K562 (cell line): ENCODE measurements around the gene USH2A. TPM values are rescaled to one million over a fixed set of nuclear protein-coding genes. Genes with fewer than 3 reads are reported as not detected.

Source experiments
- ATAC-seq: fragments of 200-7000 bp; cut with Tn5 transposase; 3 replicates; pipeline ENCODE4 v1.9.1; 2020; ENCODE audit warnings: moderate library complexity
- BruUV-seq: library from RNA; stranded (reverse); fragments of 400-500 nt; replicated peaks from 2 replicates; lab custom pipeline; 2021; lab: Mats Ljungman, UMichigan
- CTCF ChIA-PET: fragments of 300-600 bp; formaldehyde crosslinking; extraction: SDS; loops from one replicate; lab custom pipeline; 2021; ENCODE audit warnings: low intra/inter-chr PET ratio; lab: Yijun Ruan, JAX
- POLR2A ChIA-PET: fragments of 300-600, 350-650 bp; sonication (Branson Sonifier 250); formaldehyde crosslinking; extraction: SDS; loops from one replicate; lab custom pipeline; 2021; ENCODE audit warnings: antibody characterized with exemption, inconsistent platforms; lab: Yijun Ruan, JAX
- DNase-seq, 4 experiments: peaks; one replicate each; pipeline versions ENCODE4 v3.0.0 to v3.0.0-alpha.2; 2011 to 2018; ENCODE audit warnings: low spot score in 3 of 4, mixed read lengths in 3 of 4; ENCODE audit errors: extremely low read depth in 1 of 4
- FAIRE-seq: peaks from 2 replicates; lab custom pipeline; 2011; peaks lifted over from hg19 to GRCh38; lab: Jason Lieb, UNC
- H2AFZ ChIP-seq: 2 replicates; pipeline ENCODE4 v1.6.0; 2011; ENCODE audit warnings: low read depth, low read length, control low read depth, inconsistent platforms
- H3K27ac ChIP-seq: fragments of 200-600 bp; 3 replicates; pipeline ENCODE4 v1.8.0; 2011; ENCODE audit warnings: low read depth, mild to moderate bottlenecking, control low read depth, inconsistent platforms, low read length, moderate library complexity, mixed read lengths; ENCODE audit errors: extremely low read depth
- H3K27me3 ChIP-seq, 2 experiments: fragments of 300-600 bp in 1 of 2; 2 replicates in 1 of 2; 3 replicates in 1 of 2; pipeline versions ENCODE4 v1.6.0 to v1.8.0; 2011; ENCODE audit warnings: inconsistent platforms in 2 of 2, low read length in 2 of 2, mild to moderate bottlenecking in 1 of 2, mixed read lengths in 1 of 2, moderate library complexity in 1 of 2; ENCODE audit not compliant: control insufficient read depth in 2 of 2, insufficient read depth in 2 of 2
- H3K36me3 ChIP-seq: fragments of 300-600 bp; 3 replicates; pipeline ENCODE4 v1.8.0; 2011; ENCODE audit warnings: mild to moderate bottlenecking, low read length, inconsistent platforms; ENCODE audit not compliant: control insufficient read depth, insufficient read depth
- H3K4me1 ChIP-seq, 2 experiments: fragments of 200-600 bp in 1 of 2; replicated peaks in 1 of 2; 2 replicates in 1 of 2; 3 replicates in 1 of 2; pipeline versions ENCODE4 v1.5.1 to v1.8.0; 2011; ENCODE audit warnings: inconsistent platforms in 2 of 2, low read length in 2 of 2, mild to moderate bottlenecking in 1 of 2, mixed read lengths in 1 of 2, moderate library complexity in 1 of 2; ENCODE audit not compliant: control insufficient read depth in 2 of 2, insufficient read depth in 2 of 2
- H3K4me2 ChIP-seq: 2 replicates; pipeline ENCODE4 v1.6.1; 2011; ENCODE audit warnings: low read length, control low read depth, inconsistent platforms, mixed read lengths; ENCODE audit not compliant: insufficient read depth
- H3K4me3 ChIP-seq: fragments of 200-600 bp; sonication (generic), shearing (Covaris generic); 2 replicates; pipeline ENCODE4 v1.5.1; 2016; ENCODE audit warnings: control low read depth, inconsistent platforms
- H3K79me2 ChIP-seq: fragments of 200-600 bp; 3 replicates; pipeline ENCODE4 v1.8.0; 2011; ENCODE audit warnings: low read length, inconsistent platforms; ENCODE audit not compliant: control insufficient read depth, insufficient read depth
- H3K9ac ChIP-seq, 2 experiments: 2 replicates each; pipeline versions ENCODE4 v1.6.0 to v1.6.1; 2011; ENCODE audit warnings: low read depth in 2 of 2, low read length in 2 of 2, control low read depth in 1 of 2, inconsistent platforms in 1 of 2, mild to moderate bottlenecking in 1 of 2, mixed read lengths in 1 of 2; ENCODE audit not compliant: insufficient read depth in 1 of 2
- H3K9me1 ChIP-seq: one replicate; pipeline ENCODE4 v1.6.0; 2011; ENCODE audit warnings: inconsistent platforms, mild to moderate bottlenecking, low read length, moderate library complexity; ENCODE audit not compliant: control insufficient read depth, insufficient read depth
- H3K9me3 ChIP-seq: replicated peaks from 2 replicates; pipeline ENCODE4 v1.5.1; 2011; ENCODE audit warnings: low read depth, low read length, inconsistent platforms; ENCODE audit not compliant: control insufficient read depth, insufficient read depth
- H4K20me1 ChIP-seq: replicated peaks from 2 replicates; pipeline ENCODE4 v1.6.1; 2011; ENCODE audit warnings: low read length, inconsistent platforms, mixed read lengths; ENCODE audit not compliant: control insufficient read depth, insufficient read depth
- BACH1 ChIP-seq: fragments of 200-800 bp; sonication (Bioruptor generic); IDR thresholded peaks from 2 replicates; pipeline ENCODE4 v1.6.1; 2016; ENCODE audit warnings: missing genetic modification characterization, missing compliant biosample characterization
- EP400 ChIP-seq: fragments of 450-650 bp; IDR thresholded peaks from 2 replicates; pipeline ENCODE4 v1.6.1; 2017; ENCODE audit warnings: antibody characterized with exemption, mild to moderate bottlenecking, moderate library complexity
- HDAC3 ChIP-seq: fragments of 450-650 bp; IDR thresholded peaks from 2 replicates; pipeline ENCODE4 v1.6.1; 2018; ENCODE audit warnings: borderline replicate concordance, mild to moderate bottlenecking, moderate library complexity; ENCODE audit not compliant: partially characterized antibody
- HMG20A ChIP-seq: fragments of 450-650 bp; formaldehyde crosslinking; conservative IDR thresholded peaks from 2 replicates; pipeline ENCODE4 v1.4.0; 2020; ENCODE audit warnings: mild to moderate bottlenecking, mixed read lengths
- ILK ChIP-seq: fragments of 450-650 bp; IDR thresholded peaks from 2 replicates; pipeline ENCODE4 v1.6.1; 2016; ENCODE audit warnings: missing genetic modification characterization, low read depth, mild to moderate bottlenecking, missing compliant biosample characterization, moderate library complexity, borderline replicate concordance
- MEF2A ChIP-seq: IDR thresholded peaks from 2 replicates; pipeline ENCODE4 v1.6.1; 2011; ENCODE audit warnings: low read depth, mild to moderate bottlenecking, low read length, moderate library complexity; ENCODE audit not compliant: control insufficient read depth
- POLR3A ChIP-seq: IDR thresholded peaks from 2 replicates; pipeline ENCODE4 v1.6.1; 2011; ENCODE audit warnings: borderline replicate concordance, mild to moderate bottlenecking, moderate library complexity; ENCODE audit not compliant: insufficient read length, insufficient read depth; ENCODE audit errors: extremely low read depth
- SRSF3 ChIP-seq: fragments of 200-400 bp; formaldehyde crosslinking; IDR thresholded peaks from 2 replicates; pipeline ENCODE4 v1.6.1; 2016; ENCODE audit warnings: mild to moderate bottlenecking, low read length, moderate library complexity; ENCODE audit not compliant: insufficient read depth
- STAG1 ChIP-seq: sonication (generic); formaldehyde crosslinking; IDR thresholded peaks from 2 replicates; pipeline ENCODE4 v1.5.0; 2020; ENCODE audit warnings: missing genetic modification reagents, borderline replicate concordance
- ZBTB8A ChIP-seq: fragments of 450-650 bp; IDR thresholded peaks from 2 replicates; pipeline ENCODE4 v1.6.1; 2018; ENCODE audit warnings: mild to moderate bottlenecking, moderate library complexity; ENCODE audit not compliant: partially characterized antibody
- ZC3H11A ChIP-seq: IDR thresholded peaks from 2 replicates; pipeline ENCODE4 v1.6.1; 2012; ENCODE audit warnings: low read depth, low read length, improper control_type of control experiment
- ZFP1 ChIP-seq: fragments of 450-650 bp; formaldehyde crosslinking; IDR thresholded peaks from 2 replicates; pipeline ENCODE4 v1.4.0; 2020; ENCODE audit warnings: mild to moderate bottlenecking, mixed read lengths
- WGBS: fragments of 100-300 bp; shearing (Covaris generic); methylation state at CpG from one replicate; pipeline ENCODE4 v1.1.6; 2016; ENCODE audit warnings: low coverage, mixed read lengths; ENCODE audit not compliant: insufficient coverage; ENCODE audit errors: missing lambda C conversion rate; 5-methylcytosine and 5-hydroxymethylcytosine counted together
- in situ Hi-C: fragments of 300-500 bp; cut with MboI; formaldehyde crosslinking; loops from 4 replicates; pipeline ENCODE4 v1.15.0; 2018; ENCODE audit warnings: inconsistent platforms, mixed read lengths
- intact Hi-C: fragments of 100-400 bp; cut with micrococcal nuclease; formaldehyde crosslinking; loops from 2 replicates; pipeline ENCODE4 v1.14.2; 2022
- polyA plus RNA-seq, 8 experiments: library from polyadenylated mRNA; depleted of rRNA in 4 of 8; stranded (reverse) in 5 of 8; unstranded in 3 of 8; fragments of >200 nt; fragmentation: Nextera tagmentation in 2 of 8; fragmentation: Illumina TruSeq in 1 of 8; extraction: Ambion mirVana in 2 of 8; extraction: Trizol in 1 of 8; gene quantifications; 2 replicates each; pipeline versions ENCODE4 v1.2.1 to v1.2.3, GENCODE V29; 2011 to 2014; ENCODE audit warnings: inconsistent platforms in 1 of 8, missing spikeins in 1 of 8
- total RNA-seq, 7 experiments: library from RNA; depleted of rRNA in 6 of 7; stranded (reverse); fragments of >200 nt in 6 of 7; fragmentation: Illumina TruSeq in 2 of 7; extraction: Trizol in 2 of 7; gene quantifications; 2 replicates each; pipeline versions ENCODE4 v1.2.1 to v1.2.3, GENCODE V29; 2011 to 2021; ENCODE audit warnings: low replicate concordance in 1 of 7
- TF ChIP-seq, protein P1 (sequence below): sonication (generic); formaldehyde crosslinking; IDR thresholded peaks from 2 replicates; pipeline ENCODE4 v1.8.0; 2022; ENCODE audit warnings: mild to moderate bottlenecking, missing genetic modification reagents, borderline replicate concordance
- TF ChIP-seq, protein P2 (sequence below): sonication (generic); formaldehyde crosslinking; IDR thresholded peaks from 2 replicates; pipeline ENCODE4 v1.8.0; 2023; ENCODE audit warnings: missing genetic modification reagents, mild to moderate bottlenecking, borderline replicate concordance

The USH2A gene
- total and polyA plus RNA-seq, 9 of the 15 experiments (the other 6 are each of a cell fraction or from before 2014, with no cell fraction given), result under 0.01 TPM; not detected in 7

DNA sequence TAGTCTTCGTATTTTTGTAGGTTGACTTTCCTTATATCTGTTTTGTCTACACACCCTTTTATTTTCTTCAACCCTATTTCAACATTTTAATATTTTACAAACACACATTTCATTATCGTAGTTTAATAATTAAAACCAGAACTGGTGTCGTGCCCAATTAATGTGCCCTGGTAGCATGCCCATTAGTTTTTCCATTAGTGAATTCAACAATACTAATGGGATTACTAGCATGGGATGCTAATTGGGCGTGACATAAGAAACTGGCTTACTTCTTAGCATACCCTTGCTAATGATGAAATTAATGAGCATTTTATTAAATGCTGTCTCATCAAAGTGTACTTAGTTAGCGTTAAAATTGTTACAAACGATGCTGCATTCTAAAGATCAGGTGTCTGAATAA, 332.7 kb downstream of the USH2A start:
- no peaks in the 10 kb centered on the region for H3K9me3 ChIP-seq
- ChIA-PET CTCF (no interaction called here), POLR2A (no interaction called here)
- no peak overlapping the region for H3K27ac ChIP-seq
- H3K36me3 ChIP-seq, result no peaks in the 10 kb centered on the region
- no peaks in the 10 kb centered on the region for H3K79me2 ChIP-seq
- H3K9me1 ChIP-seq, result no peaks in the 10 kb centered on the region
- TF ChIP-seq, protein P1, sequence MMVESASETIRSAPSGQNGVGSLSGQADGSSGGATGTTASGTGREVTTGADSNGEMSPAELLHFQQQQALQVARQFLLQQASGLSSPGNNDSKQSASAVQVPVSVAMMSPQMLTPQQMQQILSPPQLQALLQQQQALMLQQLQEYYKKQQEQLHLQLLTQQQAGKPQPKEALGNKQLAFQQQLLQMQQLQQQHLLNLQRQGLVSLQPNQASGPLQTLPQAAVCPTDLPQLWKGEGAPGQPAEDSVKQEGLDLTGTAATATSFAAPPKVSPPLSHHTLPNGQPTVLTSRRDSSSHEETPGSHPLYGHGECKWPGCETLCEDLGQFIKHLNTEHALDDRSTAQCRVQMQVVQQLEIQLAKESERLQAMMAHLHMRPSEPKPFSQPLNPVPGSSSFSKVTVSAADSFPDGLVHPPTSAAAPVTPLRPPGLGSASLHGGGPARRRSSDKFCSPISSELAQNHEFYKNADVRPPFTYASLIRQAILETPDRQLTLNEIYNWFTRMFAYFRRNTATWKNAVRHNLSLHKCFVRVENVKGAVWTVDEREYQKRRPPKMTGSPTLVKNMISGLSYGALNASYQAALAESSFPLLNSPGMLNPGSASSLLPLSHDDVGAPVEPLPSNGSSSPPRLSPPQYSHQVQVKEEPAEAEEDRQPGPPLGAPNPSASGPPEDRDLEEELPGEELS, result no peak
- TF ChIP-seq HDAC3, result no peak
- TF ChIP-seq BACH1 (tag), result no peak
- no peak for TF ChIP-seq ILK
- no peak for TF ChIP-seq ZBTB8A
- TF ChIP-seq STAG1 (CRISPR knock-in tag), result no peak
- TF ChIP-seq, protein P2, sequence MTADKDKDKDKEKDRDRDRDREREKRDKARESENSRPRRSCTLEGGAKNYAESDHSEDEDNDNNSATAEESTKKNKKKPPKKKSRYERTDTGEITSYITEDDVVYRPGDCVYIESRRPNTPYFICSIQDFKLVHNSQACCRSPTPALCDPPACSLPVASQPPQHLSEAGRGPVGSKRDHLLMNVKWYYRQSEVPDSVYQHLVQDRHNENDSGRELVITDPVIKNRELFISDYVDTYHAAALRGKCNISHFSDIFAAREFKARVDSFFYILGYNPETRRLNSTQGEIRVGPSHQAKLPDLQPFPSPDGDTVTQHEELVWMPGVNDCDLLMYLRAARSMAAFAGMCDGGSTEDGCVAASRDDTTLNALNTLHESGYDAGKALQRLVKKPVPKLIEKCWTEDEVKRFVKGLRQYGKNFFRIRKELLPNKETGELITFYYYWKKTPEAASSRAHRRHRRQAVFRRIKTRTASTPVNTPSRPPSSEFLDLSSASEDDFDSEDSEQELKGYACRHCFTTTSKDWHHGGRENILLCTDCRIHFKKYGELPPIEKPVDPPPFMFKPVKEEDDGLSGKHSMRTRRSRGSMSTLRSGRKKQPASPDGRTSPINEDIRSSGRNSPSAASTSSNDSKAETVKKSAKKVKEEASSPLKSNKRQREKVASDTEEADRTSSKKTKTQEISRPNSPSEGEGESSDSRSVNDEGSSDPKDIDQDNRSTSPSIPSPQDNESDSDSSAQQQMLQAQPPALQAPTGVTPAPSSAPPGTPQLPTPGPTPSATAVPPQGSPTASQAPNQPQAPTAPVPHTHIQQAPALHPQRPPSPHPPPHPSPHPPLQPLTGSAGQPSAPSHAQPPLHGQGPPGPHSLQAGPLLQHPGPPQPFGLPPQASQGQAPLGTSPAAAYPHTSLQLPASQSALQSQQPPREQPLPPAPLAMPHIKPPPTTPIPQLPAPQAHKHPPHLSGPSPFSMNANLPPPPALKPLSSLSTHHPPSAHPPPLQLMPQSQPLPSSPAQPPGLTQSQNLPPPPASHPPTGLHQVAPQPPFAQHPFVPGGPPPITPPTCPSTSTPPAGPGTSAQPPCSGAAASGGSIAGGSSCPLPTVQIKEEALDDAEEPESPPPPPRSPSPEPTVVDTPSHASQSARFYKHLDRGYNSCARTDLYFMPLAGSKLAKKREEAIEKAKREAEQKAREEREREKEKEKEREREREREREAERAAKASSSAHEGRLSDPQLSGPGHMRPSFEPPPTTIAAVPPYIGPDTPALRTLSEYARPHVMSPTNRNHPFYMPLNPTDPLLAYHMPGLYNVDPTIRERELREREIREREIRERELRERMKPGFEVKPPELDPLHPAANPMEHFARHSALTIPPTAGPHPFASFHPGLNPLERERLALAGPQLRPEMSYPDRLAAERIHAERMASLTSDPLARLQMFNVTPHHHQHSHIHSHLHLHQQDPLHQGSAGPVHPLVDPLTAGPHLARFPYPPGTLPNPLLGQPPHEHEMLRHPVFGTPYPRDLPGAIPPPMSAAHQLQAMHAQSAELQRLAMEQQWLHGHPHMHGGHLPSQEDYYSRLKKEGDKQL, result no peak
- TF ChIP-seq ZFP1, result no peak
- no peak for TF ChIP-seq MEF2A
- no peak for TF ChIP-seq HMG20A
- TF ChIP-seq SRSF3, result no peak
- TF ChIP-seq POLR3A, result no peak
- no peak for TF ChIP-seq EP400
- no peak for TF ChIP-seq ZC3H11A
- H3K27me3 ChIP-seq, result no peaks in the 10 kb centered on the region
- DNase-seq (no peak), FAIRE-seq (no peak), ATAC-seq (no peak)
- H3K4me3 ChIP-seq, result no peak overlapping the region
- H4K20me1 ChIP-seq, result no peaks in the 10 kb centered on the region
- 0% methylated on average over 6 of the region's 6 CpGs for WGBS
- intact Hi-C loops, result no loop called here
- H3K4me1 ChIP-seq, result no peaks in the 10 kb centered on the region
- H3K4me2 ChIP-seq, result no peak overlapping the region
- in situ Hi-C loops, result no loop called here
- no peak overlapping the region for H3K9ac ChIP-seq
- no TSS peak for BruUV-seq
- H2AFZ ChIP-seq, result no peak overlapping the region
